ENCODE data around the gene TEKT2.

The TEKT2 gene, protein sequence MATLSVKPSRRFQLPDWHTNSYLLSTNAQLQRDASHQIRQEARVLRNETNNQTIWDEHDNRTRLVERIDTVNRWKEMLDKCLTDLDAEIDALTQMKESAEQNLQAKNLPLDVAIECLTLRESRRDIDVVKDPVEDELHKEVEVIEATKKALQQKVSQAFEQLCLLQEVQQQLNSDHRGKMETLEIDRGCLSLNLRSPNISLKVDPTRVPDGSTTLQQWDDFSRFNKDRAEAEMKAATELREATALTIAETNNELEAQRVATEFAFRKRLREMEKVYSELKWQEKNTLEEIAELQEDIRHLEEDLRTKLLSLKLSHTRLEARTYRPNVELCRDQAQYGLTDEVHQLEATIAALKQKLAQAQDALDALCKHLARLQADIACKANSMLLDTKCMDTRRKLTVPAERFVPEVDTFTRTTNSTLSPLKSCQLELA

DNA sequence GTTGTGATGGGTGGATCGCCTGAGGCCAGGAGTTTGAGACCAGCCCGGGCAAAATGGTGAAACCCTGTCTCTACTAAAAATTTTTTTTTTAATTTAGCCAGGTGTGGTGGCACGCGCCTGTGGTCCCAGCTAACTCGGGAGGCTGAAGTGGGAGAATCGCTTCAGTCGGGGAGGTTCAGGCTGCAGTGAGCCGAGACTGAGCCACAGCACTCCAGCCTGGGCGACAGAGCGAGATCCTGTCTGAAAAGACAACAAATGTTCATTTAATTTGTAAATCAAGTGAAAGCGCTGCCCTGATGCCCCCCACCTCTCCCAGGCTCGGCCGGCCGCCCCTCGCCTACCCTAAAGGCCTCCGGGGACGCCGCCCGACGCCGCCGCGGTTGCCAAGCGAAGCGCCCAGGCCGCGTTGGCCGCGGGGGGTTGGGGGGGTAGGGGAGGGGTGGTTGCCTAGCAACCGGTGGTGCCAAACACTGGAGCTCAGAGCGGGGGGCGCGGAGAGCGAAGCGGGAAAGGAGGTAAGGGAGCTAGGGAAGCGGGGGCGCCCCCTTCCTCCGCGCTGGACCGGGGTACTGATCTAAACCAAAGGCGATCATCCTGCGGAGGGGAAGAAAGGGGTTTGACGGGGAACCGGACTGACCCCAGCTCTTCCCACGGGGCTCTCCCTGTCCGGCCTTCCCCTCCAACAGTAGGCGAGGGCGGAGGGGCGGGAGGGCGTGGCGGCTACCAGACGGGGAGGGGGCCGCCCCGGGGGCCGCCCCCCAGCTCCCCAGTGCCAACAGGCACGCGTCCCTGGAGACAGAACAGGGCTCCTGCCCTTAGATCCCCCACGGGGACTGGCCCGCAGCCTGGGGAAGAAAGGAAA, at the start of gene TEKT2:
Gene TEKT2 (plus strand): TSS at position 460 of the 862 bp plus-strand sequence. CDS start 828 bp downstream, outside the sequence.
- peak; percentile 37 for DNase-seq
- in situ Hi-C loops (cut with HindIII; ENCODE audit: low pct_ligation_motif_present, low pct_unique_long_range_greater_than_20kb, low sequenced_read_pairs), result no loop called here

DNA sequence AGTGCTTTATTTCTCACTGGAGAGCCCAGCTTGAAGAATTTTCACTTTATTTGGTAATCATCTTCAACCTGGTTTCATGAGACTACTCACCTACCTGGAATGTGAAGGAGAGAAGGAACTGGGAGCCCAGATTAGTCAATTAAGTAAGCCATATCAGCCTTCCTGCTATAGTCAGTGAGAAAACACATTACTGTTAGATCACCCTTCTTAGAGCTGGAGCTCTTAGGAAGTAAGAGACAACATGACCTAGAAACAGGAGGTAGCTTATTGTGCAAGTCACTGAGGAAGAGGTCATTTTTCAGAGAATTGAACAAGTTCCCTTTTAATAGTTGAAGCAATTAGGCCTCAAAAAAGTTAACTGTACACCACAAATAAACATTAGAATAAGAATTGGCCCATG, 49.2 kb upstream of the TEKT2 start:
- DNase-seq, result peak; percentile 64
- in situ Hi-C loops (cut with HindIII; ENCODE audit: low pct_ligation_motif_present, low pct_unique_long_range_greater_than_20kb, low sequenced_read_pairs), result no loop called here

DNA sequence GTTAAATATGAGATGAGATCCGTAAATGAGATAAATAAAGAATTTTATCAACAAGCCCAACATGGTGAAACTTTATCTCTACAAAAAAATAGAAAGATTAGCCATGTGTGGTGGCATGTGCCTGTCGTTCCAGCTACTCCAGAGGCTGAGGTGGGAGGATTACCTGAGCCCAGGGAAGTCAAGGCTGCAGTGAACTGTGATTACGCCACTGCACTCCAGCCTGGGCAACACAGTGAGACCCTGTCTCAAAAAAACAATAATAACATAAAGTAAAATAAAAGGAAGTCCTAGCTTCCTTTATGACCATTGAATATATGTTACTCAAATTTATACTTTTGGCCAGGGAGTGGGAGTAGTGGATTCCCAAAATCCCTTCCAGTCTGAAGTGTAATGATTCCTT, 48.7 kb upstream of the TEKT2 start:
- in situ Hi-C loops (cut with HindIII; ENCODE audit: low pct_ligation_motif_present, low pct_unique_long_range_greater_than_20kb, low sequenced_read_pairs), result no loop called here
- DNase-seq, result no peak

DNA sequence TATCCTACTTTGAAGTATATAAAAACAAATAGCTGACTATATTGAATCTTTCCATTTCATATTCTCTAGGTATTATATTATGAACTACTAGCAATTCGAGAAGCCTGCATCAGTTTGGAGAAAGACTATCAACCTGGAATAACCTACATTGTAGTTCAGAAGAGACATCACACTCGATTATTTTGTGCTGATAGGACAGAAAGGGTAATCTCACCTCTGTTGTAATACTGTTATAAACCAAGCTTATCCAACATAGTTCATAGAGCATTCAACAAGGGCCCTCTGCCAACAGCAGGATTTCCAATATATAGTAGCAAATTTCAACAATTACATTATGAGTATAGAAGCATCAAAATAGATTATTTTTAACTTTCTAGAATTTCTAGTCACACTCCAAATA, 43.7 kb upstream of the TEKT2 start:
- no peak for DNase-seq
- in situ Hi-C loops (cut with HindIII; ENCODE audit: low pct_ligation_motif_present, low pct_unique_long_range_greater_than_20kb, low sequenced_read_pairs), result no loop called here

DNA sequence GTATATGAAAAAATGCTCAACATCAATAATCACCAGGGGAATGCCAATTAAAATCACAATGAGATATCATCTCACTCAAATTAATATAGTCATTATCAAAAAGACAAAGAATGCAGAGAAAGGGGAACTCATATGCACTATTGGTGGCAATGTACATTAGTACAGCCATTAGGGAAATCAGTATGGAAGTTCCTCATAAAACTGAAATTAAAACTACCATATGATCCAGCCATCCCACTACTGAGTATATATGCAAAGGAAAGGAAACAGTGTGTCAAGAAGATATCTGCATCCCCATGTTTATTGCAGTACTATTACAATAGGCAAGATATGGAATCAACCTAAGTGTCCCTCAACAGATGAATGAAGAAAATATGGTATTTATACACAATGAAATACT, 32.1 kb upstream of the TEKT2 start:
- in situ Hi-C loops (cut with HindIII; ENCODE audit: low pct_ligation_motif_present, low pct_unique_long_range_greater_than_20kb, low sequenced_read_pairs), result no loop called here
- no peak for DNase-seq

DNA sequence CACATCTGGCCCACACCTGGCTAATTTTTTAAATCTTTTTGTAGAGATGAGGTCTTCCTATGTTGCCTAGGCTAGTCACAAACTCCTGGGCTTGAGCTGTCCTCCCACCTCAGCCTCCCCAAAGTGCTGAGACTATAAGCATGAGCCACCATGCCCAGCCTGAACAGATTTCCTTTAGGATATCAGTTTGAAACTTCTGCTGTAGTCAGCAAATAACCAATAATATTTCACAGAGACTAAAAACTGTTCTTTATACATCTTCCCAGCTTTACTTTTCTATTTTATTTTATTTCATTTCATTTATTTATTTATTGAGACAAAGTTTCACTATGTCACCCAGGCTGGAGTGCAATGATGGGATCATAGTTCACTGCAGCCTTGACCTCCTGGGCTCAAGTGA, 29.9 kb upstream of the TEKT2 start:
- DNase-seq, result no peak

DNA sequence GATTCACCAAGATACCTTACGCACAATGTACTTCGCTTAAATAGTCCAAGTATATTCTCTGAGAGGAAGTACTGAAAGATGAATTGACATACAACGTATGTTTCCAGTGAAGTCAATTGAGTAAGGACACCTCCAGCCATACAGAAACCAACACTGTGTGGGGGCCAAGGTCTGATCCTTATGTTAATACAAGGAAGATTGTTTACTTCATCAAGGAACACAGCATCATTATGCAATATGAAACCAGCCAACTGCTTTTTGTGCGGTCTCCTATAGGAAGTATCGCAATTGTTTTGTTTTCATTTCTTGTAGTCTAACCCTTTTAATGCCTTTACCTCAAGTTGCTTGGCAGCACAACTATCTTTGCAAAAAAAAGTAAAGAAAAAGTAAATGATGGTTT, 28.2 kb upstream of the TEKT2 start:
- DNase-seq, result no peak
- in situ Hi-C loops (cut with HindIII; ENCODE audit: low pct_ligation_motif_present, low pct_unique_long_range_greater_than_20kb, low sequenced_read_pairs), result no loop called here

More for the DNA sequence above, 29.9 kb upstream of the TEKT2 start:
- in situ Hi-C loops (cut with HindIII; ENCODE audit: low pct_ligation_motif_present, low pct_unique_long_range_greater_than_20kb, low sequenced_read_pairs), result no loop called here

DNA sequence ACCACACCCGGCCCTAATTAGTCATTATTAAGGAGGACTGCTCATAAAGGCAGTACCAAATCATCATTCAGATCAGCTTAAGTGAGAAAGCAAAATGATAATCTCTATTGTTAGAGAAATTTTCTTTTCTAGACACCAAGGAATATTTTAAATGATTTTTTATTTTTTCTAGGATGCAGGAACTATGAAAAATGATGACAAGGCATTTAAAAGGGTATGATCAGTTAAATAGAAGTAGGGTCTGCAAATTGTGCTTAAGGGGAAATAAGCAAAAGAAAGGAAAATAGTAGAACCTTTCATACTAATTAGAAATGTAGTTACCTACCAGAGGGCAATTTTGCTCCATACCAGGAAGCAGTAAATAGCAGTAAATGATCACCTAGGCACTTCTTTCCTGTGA, 21.6 kb upstream of the TEKT2 start:
- in situ Hi-C loops (cut with HindIII; ENCODE audit: low pct_ligation_motif_present, low pct_unique_long_range_greater_than_20kb, low sequenced_read_pairs), result no loop called here
- no peak for DNase-seq

DNA sequence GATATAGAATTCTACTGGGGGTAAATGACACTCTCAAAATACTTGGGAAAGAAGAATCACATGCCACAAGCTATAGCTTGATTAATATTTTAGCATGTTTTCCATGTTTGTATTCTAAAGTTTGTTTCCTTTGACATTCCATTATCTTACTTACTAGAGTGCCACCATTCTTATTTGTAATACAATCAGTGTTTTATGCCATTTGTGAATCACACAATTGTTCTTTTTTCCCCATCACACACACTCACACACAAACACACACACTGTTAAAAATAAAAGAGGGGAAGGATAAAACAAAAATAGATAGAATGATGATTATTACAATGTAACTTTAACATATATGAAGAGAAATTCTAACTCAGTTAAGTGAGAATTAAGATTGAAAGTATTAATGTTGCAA, 16.0 kb upstream of the TEKT2 start:
- in situ Hi-C loops (cut with HindIII; ENCODE audit: low pct_ligation_motif_present, low pct_unique_long_range_greater_than_20kb, low sequenced_read_pairs), result no loop called here
- DNase-seq, result no peak

DNA sequence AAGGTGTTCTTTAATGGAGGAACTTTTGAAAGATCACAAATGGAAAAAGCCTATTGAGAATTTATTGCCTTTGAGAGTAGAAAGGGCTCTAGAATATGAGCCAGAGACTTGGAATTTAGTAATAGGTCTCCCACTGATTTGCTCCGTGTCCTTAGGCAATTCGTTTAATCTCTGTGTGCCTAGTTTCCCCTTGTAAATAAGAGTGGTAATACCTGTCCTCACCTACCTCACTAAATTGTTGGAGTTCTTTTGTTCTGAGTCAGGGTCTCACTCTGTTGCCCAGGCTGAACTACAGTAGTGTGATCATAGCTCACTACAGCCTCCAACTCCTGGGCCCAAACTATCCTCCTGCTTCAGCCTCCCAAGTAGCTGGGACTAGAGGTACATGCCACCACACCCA, 15.0 kb upstream of the TEKT2 start:
- in situ Hi-C loops (cut with HindIII; ENCODE audit: low pct_ligation_motif_present, low pct_unique_long_range_greater_than_20kb, low sequenced_read_pairs), result no loop called here
- DNase-seq, result no peak

DNA sequence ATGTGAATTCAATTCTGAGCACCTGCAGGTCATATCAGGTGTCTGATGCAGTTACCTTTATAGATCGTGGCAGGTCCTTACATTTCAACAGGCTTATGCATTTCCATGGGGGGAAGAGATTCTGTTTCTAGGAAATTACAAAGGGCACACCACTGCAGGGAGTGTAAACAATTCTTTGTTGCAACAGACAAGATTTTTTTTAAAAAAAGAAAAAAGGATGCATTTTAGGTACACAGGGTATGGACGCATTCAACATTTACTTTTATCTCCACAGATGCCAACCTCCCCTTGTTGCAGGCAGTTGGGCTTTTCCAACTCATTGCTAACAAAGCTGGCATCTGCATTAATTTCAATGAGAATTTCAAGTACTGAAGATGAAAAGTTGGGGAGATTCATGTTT, 13.5 kb upstream of the TEKT2 start:
- DNase-seq, result no peak
- in situ Hi-C loops (cut with HindIII; ENCODE audit: low pct_ligation_motif_present, low pct_unique_long_range_greater_than_20kb, low sequenced_read_pairs), result no loop called here

DNA sequence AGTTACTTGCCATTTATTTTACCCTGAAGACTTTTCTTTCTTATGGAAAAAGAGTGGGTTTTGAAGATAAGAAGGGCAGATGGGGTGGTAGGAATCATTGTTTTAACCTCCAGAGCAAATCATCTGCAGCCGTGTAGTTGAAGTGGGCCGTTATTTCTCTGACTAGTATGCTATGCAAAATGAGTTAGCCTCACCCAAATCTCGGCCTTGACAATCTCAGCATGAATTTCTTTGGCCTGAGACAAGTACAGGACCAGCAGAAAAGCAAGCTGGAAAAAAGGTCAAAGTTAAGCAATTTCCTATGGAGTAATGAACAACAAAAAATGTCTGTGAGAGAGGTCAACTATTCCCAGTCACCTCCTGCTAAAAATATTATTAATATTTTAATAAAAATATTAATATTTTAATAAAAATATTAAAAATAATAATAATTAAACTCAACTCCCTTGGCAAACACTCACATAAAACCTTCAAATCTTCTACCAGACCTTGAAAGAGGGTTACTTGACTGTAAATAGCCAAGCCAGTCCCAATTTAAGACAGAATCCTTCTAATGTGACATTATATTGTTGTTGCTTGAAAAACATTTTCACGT, 6.8 kb upstream of the TEKT2 start:
- DNase-seq, result no peak
- in situ Hi-C loops (cut with HindIII; ENCODE audit: low pct_ligation_motif_present, low pct_unique_long_range_greater_than_20kb, low sequenced_read_pairs), result no loop called here

DNA sequence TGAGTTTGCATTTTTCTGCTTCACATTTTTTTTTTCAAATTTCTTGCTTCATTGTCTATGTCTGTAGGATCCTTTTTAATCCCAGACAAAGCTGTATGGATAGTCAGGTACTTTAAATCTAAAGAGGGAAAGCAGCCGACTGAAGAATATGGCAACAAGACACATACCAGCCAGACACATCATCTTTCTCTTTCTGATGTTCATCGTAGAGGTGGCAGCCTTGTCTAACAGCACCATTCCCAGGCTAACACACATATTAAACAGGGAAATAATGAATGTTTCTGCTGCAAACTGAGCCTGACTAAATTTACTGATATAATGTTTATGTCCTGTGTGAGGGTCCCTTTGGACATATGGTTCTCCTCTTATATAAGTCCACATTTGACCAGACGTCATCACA, 3.7 kb upstream of the TEKT2 start:
- in situ Hi-C loops (cut with HindIII; ENCODE audit: low pct_ligation_motif_present, low pct_unique_long_range_greater_than_20kb, low sequenced_read_pairs), result no loop called here
- DNase-seq, result no peak

DNA sequence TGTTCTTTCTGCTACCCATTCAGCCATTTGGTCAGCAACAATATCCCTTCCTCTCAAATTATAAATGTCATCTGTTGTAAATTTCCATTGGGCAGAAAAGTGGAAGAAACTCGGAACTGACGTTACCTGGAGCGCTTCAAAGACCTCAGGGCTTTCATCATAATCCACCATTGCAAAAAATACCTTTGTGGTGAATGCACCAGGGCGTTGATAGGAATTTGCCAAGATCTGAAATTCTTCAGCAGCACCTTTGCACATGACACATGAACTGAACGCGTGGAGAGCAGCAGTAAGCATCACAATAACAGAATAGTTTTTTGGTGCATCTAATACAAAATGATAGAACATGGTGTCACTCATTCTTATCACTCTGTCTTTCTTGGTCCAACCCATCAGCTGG, 3.1 kb upstream of the TEKT2 start:
- in situ Hi-C loops (cut with HindIII; ENCODE audit: low pct_ligation_motif_present, low pct_unique_long_range_greater_than_20kb, low sequenced_read_pairs), result no loop called here
- DNase-seq, result no peak

DNA sequence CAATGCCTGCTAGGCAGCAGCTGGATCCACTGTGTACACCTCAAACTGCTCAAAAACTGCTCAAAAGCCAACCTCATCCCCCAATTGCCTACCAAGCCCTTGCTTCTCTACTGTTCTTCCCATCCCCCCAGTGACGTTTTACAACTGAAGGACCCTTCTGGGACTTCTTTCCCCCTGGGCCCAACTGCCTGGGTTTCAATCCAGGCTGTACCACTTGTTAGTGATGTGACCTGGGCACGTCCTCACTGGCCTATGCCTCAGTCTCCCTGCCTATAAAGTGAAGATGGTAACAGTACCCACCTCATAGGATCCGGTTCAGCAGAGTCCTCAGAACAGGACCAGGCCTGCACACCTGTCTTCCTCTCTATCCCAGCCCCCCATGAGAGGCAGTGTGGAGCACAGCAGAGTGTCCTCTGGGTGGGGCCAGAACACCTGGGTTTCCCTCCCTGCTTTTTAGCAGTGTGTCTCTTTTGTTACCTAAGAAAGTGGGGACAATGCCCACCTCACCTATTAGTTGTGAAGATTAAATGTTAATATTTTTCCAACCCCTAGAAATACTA, 1.9 kb upstream of the TEKT2 start:
- no peak for DNase-seq
- in situ Hi-C loops (cut with HindIII; ENCODE audit: low pct_ligation_motif_present, low pct_unique_long_range_greater_than_20kb, low sequenced_read_pairs), result no loop called here

DNA sequence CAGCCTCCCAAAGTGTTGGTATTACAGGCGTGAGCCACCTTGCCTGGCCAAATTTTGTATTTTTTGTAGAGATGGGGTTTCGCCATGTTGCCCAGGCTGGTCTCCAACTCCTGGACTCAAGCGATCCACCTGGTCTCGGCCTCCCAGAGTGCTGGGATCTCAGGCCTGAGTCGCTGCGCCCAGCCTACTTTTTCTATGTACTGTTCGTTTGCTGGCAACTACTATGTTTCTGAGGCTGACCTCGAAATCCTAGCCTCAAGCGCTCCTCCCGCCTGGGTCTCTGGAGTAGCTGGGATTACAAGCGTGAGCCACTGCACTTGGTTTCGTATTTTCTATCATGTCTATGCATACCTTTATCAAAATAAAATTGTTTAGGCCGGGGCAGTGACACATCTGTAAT, 675 bp upstream of the TEKT2 start:
- DNase-seq, result no peak
- in situ Hi-C loops (cut with HindIII; ENCODE audit: low pct_ligation_motif_present, low pct_unique_long_range_greater_than_20kb, low sequenced_read_pairs), result no loop called here

DNA sequence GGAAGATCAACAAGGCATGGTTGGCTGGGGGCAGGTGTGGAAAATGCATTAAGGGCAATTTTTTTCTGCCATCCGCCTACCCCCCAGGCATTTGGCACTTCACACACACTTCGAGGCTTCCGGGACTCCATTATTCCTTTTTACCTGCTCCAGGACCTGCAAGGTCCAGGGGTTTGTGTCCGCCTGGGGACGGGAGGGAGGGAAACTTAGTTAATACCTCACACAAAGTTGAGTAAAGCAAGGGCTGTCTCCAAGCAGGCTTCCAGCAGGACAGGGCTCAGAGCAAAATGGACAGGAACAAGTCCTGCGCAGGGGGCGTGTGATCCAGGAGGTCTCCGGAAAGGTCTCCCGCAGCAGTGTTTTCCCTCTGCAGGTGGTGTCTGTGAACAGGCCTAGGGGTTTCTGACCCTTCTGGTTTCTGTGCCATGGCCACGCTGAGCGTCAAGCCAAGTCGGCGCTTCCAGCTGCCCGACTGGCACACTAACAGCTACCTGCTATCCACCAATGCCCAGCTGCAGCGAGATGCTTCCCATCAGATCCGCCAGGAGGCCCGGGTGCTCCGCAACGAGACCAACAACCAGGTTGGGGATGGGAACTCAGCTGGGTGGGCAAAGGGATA, 712 bp downstream of the TEKT2 start:
- in situ Hi-C loops (cut with HindIII; ENCODE audit: low pct_ligation_motif_present, low pct_unique_long_range_greater_than_20kb, low sequenced_read_pairs), result no loop called here
- no peak for DNase-seq

DNA sequence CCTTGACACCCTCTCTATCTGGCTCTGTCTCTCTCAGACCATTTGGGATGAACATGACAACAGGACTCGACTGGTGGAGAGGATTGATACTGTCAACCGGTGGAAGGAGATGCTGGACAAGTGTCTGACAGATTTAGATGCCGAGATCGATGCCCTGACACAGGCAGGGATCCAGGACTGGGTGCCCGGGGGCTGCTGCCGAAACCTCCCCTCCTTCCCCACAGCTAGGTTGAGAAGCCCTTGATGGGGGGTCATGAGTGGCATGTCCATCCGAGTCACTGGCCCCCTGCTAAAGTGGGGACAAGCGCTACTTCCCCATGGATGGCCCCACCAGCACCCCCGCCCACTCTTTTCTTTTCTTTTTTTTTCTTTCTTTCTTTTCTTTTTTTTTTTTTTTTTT, 1.2 kb downstream of the TEKT2 start:
- DNase-seq, result no peak
- in situ Hi-C loops (cut with HindIII; ENCODE audit: low pct_ligation_motif_present, low pct_unique_long_range_greater_than_20kb, low sequenced_read_pairs), result no loop called here
